HepG2 (cell line): ENCODE results near the gene STEAP3. TPM values are rescaled to one million over a fixed set of nuclear protein-coding genes. Genes with fewer than 3 reads are reported as not detected.

Experiments
- ATAC-seq: fragments of 200-7000 bp; cut with Tn5 transposase; 3 replicates; pipeline ENCODE4 v1.9.1; 2020; ENCODE audit warnings: mild to moderate bottlenecking, moderate library complexity
- BruUV-seq: library from RNA; stranded (reverse); fragments of 400-500 nt; replicated peaks from 2 replicates; lab custom pipeline; 2021; lab: Mats Ljungman, UMichigan
- CTCF ChIA-PET: fragments of 300-600 bp; formaldehyde crosslinking; extraction: SDS; loops from one replicate; lab custom pipeline; 2021; ENCODE audit warnings: low total read pairs, inconsistent platforms, low intra/inter-chr PET ratio; lab: Yijun Ruan, JAX
- POLR2A ChIA-PET: fragments of 350-600 bp; sonication (Branson Sonifier 250); formaldehyde crosslinking; loops from one replicate; lab custom pipeline; 2020; ENCODE audit warnings: antibody characterized with exemption, inconsistent platforms; lab: Yijun Ruan, JAX
- DNase-seq: peaks from one replicate; pipeline ENCODE4 v3.0.0-alpha.2; 2015; ENCODE audit warnings: low spot score
- FAIRE-seq: peaks from 3 replicates; lab custom pipeline; 2011; peaks lifted over from hg19 to GRCh38; lab: Jason Lieb, UNC
- H2AFZ ChIP-seq: one replicate; pipeline ENCODE4 v1.6.1; 2011; ENCODE audit warnings: low read length, inconsistent platforms
- H3K27ac ChIP-seq: fragments of 300-600 bp; 3 replicates; pipeline ENCODE4 v1.8.0; 2011; ENCODE audit warnings: mixed run types, mild to moderate bottlenecking, mixed read lengths, low read length, inconsistent platforms; ENCODE audit not compliant: insufficient read depth; ENCODE audit errors: extremely low read length
- H3K27me3 ChIP-seq, 2 experiments: fragments of 200-600 bp in 1 of 2; 2 replicates in 1 of 2; 3 replicates in 1 of 2; pipeline versions ENCODE4 v1.6.0 to v1.8.0; 2011; ENCODE audit warnings: low read length in 2 of 2, mild to moderate bottlenecking in 2 of 2, moderate library complexity in 2 of 2, inconsistent platforms in 1 of 2; ENCODE audit not compliant: insufficient read depth in 2 of 2, control insufficient read depth in 1 of 2
- H3K36me3 ChIP-seq, 2 experiments: fragments of 200-600 bp in 1 of 2; replicated peaks in 1 of 2; 2 replicates in 1 of 2; 3 replicates in 1 of 2; pipeline versions ENCODE4 v1.5.1 to v1.8.0; 2011; ENCODE audit warnings: low read length in 2 of 2, inconsistent platforms in 1 of 2; ENCODE audit not compliant: insufficient read depth in 2 of 2, control insufficient read depth in 1 of 2
- H3K4me1 ChIP-seq: 2 replicates; pipeline ENCODE4 v1.5.1; 2012; ENCODE audit warnings: low read length, inconsistent platforms; ENCODE audit not compliant: insufficient read depth
- H3K4me2 ChIP-seq: 2 replicates; pipeline ENCODE4 v1.6.0; 2011; ENCODE audit warnings: low read depth, low read length, inconsistent platforms
- H3K4me3 ChIP-seq, 3 experiments: fragments of 200-600 bp in 1 of 3; sonication (generic), shearing (Covaris generic) in 1 of 3; replicated peaks in 1 of 3; 2 replicates each; pipeline ENCODE4 v1.5.1; 2011 to 2016; ENCODE audit warnings: low read length in 3 of 3, inconsistent platforms in 2 of 3, low read depth in 2 of 3, mild to moderate bottlenecking in 2 of 3, control low read depth in 1 of 3, mixed read lengths in 1 of 3; ENCODE audit not compliant: insufficient read depth in 1 of 3
- H3K79me2 ChIP-seq: one replicate; pipeline ENCODE4 v1.6.1; 2011; ENCODE audit warnings: low read length, inconsistent platforms; ENCODE audit not compliant: insufficient read depth
- H3K9ac ChIP-seq: 2 replicates; pipeline ENCODE4 v1.6.0; 2011; ENCODE audit warnings: mild to moderate bottlenecking, low read depth, low read length, inconsistent platforms; ENCODE audit not compliant: insufficient read depth
- H3K9me3 ChIP-seq: 2 replicates; pipeline ENCODE4 v1.5.1; 2012; ENCODE audit warnings: mild to moderate bottlenecking, low read length
- H4K20me1 ChIP-seq: 2 replicates; pipeline ENCODE4 v1.6.0; 2011; ENCODE audit warnings: inconsistent platforms, mild to moderate bottlenecking, low read length, moderate library complexity; ENCODE audit not compliant: insufficient read depth
- ADNP ChIP-seq: sonication (generic); formaldehyde crosslinking; IDR thresholded peaks from 2 replicates; pipeline ENCODE4 v1.4.0; 2020; ENCODE audit warnings: missing genetic modification reagents
- ATRX ChIP-seq: sonication (generic); formaldehyde crosslinking; IDR thresholded peaks from 2 replicates; pipeline ENCODE4 v1.4.0; 2020; ENCODE audit warnings: missing genetic modification reagents, borderline replicate concordance
- DPF2 ChIP-seq: sonication (generic); formaldehyde crosslinking; IDR thresholded peaks from 2 replicates; pipeline ENCODE4 v1.4.0; 2020; ENCODE audit warnings: mild to moderate bottlenecking, low read depth, missing genetic modification reagents, borderline replicate concordance
- KLF13 ChIP-seq: sonication (generic); formaldehyde crosslinking; IDR thresholded peaks from 2 replicates; pipeline ENCODE4 v1.4.0; 2020; ENCODE audit warnings: mild to moderate bottlenecking, missing genetic modification reagents
- KLF15 ChIP-seq: sonication (generic); formaldehyde crosslinking; IDR thresholded peaks from 2 replicates; pipeline ENCODE4 v1.8.1; 2023; ENCODE audit warnings: borderline replicate concordance, mild to moderate bottlenecking, inconsistent platforms, missing genetic modification reagents, mixed read lengths
- KLF9 ChIP-seq: IDR thresholded peaks from 2 replicates; pipeline ENCODE4 v1.6.1; 2016; ENCODE audit warnings: low read depth
- MED13 ChIP-seq: sonication (generic); formaldehyde crosslinking; IDR thresholded peaks from 2 replicates; pipeline ENCODE4 v1.5.0; 2020; ENCODE audit warnings: missing genetic modification reagents
- PRDM4 ChIP-seq: sonication (generic); formaldehyde crosslinking; IDR thresholded peaks from 2 replicates; pipeline ENCODE4 v1.9.0; 2021; ENCODE audit warnings: missing genetic modification reagents, borderline replicate concordance
- SNRNP70 ChIP-seq: fragments of 200-400 bp; formaldehyde crosslinking; IDR thresholded peaks from 2 replicates; pipeline ENCODE4 v1.6.1; 2017; ENCODE audit warnings: mild to moderate bottlenecking, low read depth, low read length, moderate library complexity
- STAG1 ChIP-seq: sonication (generic); formaldehyde crosslinking; IDR thresholded peaks from 2 replicates; pipeline ENCODE4 v1.4.0; 2020; ENCODE audit warnings: missing genetic modification reagents
- TCF12 ChIP-seq, 2 experiments: fragments of 450-650 bp in 1 of 2; sonication (generic) in 1 of 2; formaldehyde crosslinking in 1 of 2; IDR thresholded peaks; 2 replicates each; pipeline versions ENCODE4 v1.6.1 to v1.8.0; 2017 to 2022; ENCODE audit warnings: antibody characterized with exemption in 1 of 2, mild to moderate bottlenecking in 1 of 2, missing genetic modification reagents in 1 of 2, moderate library complexity in 1 of 2
- ZNF124 ChIP-seq: sonication (generic); formaldehyde crosslinking; IDR thresholded peaks from 2 replicates; pipeline ENCODE4 v1.4.0; 2020; ENCODE audit warnings: missing genetic modification reagents
- ZNF326 ChIP-seq: sonication (generic); formaldehyde crosslinking; IDR thresholded peaks from 2 replicates; pipeline ENCODE4 v1.4.0; 2020; ENCODE audit warnings: missing genetic modification reagents, borderline replicate concordance
- ZNF781 ChIP-seq: sonication (generic); formaldehyde crosslinking; IDR thresholded peaks from 2 replicates; pipeline ENCODE4 v1.5.1; 2020; ENCODE audit warnings: borderline replicate concordance, mild to moderate bottlenecking, missing genetic modification reagents; ENCODE audit errors: not compliant biosample characterization
- ZNF879 ChIP-seq: sonication (generic); formaldehyde crosslinking; IDR thresholded peaks from 2 replicates; pipeline ENCODE4 v1.8.1; 2023; ENCODE audit warnings: missing genetic modification reagents
- ZSCAN21 ChIP-seq: sonication (generic); formaldehyde crosslinking; IDR thresholded peaks from 2 replicates; pipeline ENCODE4 v1.8.0; 2022; ENCODE audit warnings: mild to moderate bottlenecking, missing genetic modification reagents, moderate library complexity, borderline replicate concordance
- WGBS: methylation state at CpG from one replicate; pipeline ENCODE4 v1.1.6; 2017; ENCODE audit warnings: low lambda C conversion rate; 5-methylcytosine and 5-hydroxymethylcytosine counted together
- in situ Hi-C: cut with HindIII; loops from 2 replicates; pipeline ENCODE4 v1.10.0; 2017; ENCODE audit warnings: low pct_unique_long_range_greater_than_20kb; ENCODE audit not compliant: extremely low pct_ligation_motif_present
- intact Hi-C: fragments of 100-400 bp; cut with micrococcal nuclease; formaldehyde crosslinking; loops from one replicate; pipeline ENCODE4 v1.10.0; 2022; ENCODE audit not compliant: unreplicated experiment
- polyA plus RNA-seq, 8 experiments: library from polyadenylated mRNA; depleted of rRNA in 3 of 8; stranded (reverse) in 7 of 8; unstranded in 1 of 8; fragments of >200 nt; fragmentation: Illumina TruSeq in 4 of 8; extraction: Trizol in 4 of 8; gene quantifications; 2 replicates each; pipeline versions ENCODE4 v1.2.1 to v1.2.3, GENCODE V29; 2011 to 2016; ENCODE audit warnings: low read depth in 4 of 8, missing spikeins in 1 of 8, mixed read lengths in 1 of 8; ENCODE audit not compliant: insufficient read depth in 1 of 8
- total RNA-seq, 5 experiments: library from RNA; depleted of rRNA; stranded (reverse); fragments of >200 nt; fragmentation: Illumina TruSeq; extraction: Trizol; gene quantifications; 2 replicates each; pipeline ENCODE4 v1.2.3, GENCODE V29; 2016; ENCODE audit warnings: low read depth in 1 of 5

The STEAP3 gene
- total and polyA plus RNA-seq, 2 of the 13 experiments (the other 11 are each of a cell fraction or from before 2014, with no cell fraction given), result 7.3 to 21.1 TPM

- DNase-seq (no peak), FAIRE-seq (no peak), ATAC-seq (peak; percentile 28)
- no peak overlapping the region for H2AFZ ChIP-seq
- no peaks in the 10 kb centered on the region for H3K9me3 ChIP-seq
- in situ Hi-C loops, result no loop called here
- no TSS peak for BruUV-seq
- ChIA-PET CTCF (no interaction called here), POLR2A (no interaction called here)
- no peaks in the 10 kb centered on the region for H3K27me3 ChIP-seq
- no peaks in the 10 kb centered on the region for H4K20me1 ChIP-seq
- 74% methylated on average over 16 of the region's 17 CpGs for WGBS
- H3K4me2 ChIP-seq, result no peak overlapping the region
- H3K4me3 ChIP-seq, result no peak overlapping the region
- peaks cover 24% of the 10 kb centered on the region for H3K4me1 ChIP-seq
- TF ChIP-seq ZNF326 (CRISPR knock-in tag) (no peak), ZNF879 (no peak), ZNF124 (CRISPR knock-in tag) (no peak), ZNF781 (CRISPR knock-in tag) (no peak), ATRX (no peak), KLF13 (CRISPR knock-in tag) (no peak), KLF15 (no peak), PRDM4 (CRISPR knock-in tag) (no peak), ADNP (CRISPR knock-in tag) (no peak), STAG1 (CRISPR knock-in tag) (no peak), SNRNP70 (no peak), MED13 (CRISPR knock-in tag) (no peak), DPF2 (no peak), ZSCAN21 (CRISPR knock-in tag) (no peak), KLF9 (CRISPR knock-in tag) (no peak), TCF12 (IDR thresholded peaks at IDR 0.05) (no peak), TCF12 (CRISPR knock-in tag; IDR thresholded peaks at IDR 0.05) (no peak)
- intact Hi-C loops, result no loop called here
- H3K9ac ChIP-seq, result no peak overlapping the region
- H3K79me2 ChIP-seq, result no peaks in the 10 kb centered on the region
- no peak overlapping the region for H3K27ac ChIP-seq
- peaks cover 1 to 4% of the 10 kb centered on the region in 2 experiments; a peak in 2 of 5 replicates for H3K36me3 ChIP-seq
These were observed 18.9 kb downstream of the STEAP3 start for GRCh38 chr2:119242276-119243119.
